ENCODE results near the gene PTPRA. TPM values are rescaled to one million over a fixed set of nuclear protein-coding genes. Genes with fewer than 3 reads are reported as not detected.
A peak's percentile ranks its signal among the peaks of the same experiment; 100 is the strongest.
"Not testable (repeated sequence)": the region's sequence is repeated elsewhere in the genome, so short reads cannot be mapped to it uniquely, and the experiment has no call there.

Gene PTPRA
- total RNA-seq, 1 donor from 2014 or later: 88.7 TPM

GRCh38 chr20:3071610-3072529 lies 198.6 kb downstream of the PTPRA start, which contains the start of gene OXT:
Gene OXT (plus strand): TSS chr20:3071620. CDS start chr20:3071656, 36 bp downstream.
- Mint-ChIP-seq H3K36me3 (ENCODE audit: low read depth) (no peaks in the 10 kb centered on the region), H3K4me1 (peaks cover 5% of the 10 kb centered on the region), H3K27me3 (ENCODE audit: low read depth) (peaks cover 34% of the 10 kb centered on the region), H3K9me3 (no peaks in the 10 kb centered on the region), H3K4me3 (peak within 1 kb of the TSS; percentile 34), H3K27ac (ENCODE audit: unreplicated experiment) (no peak within 1 kb of the TSS)
- TF ChIP-seq CTCF (conservative IDR thresholded peaks at IDR 0.05): no peak
- DNase-seq (ENCODE audit: low read depth, low spot score): no peak

GRCh38 chr20:3072530-3073250 lies 199.4 kb downstream of the PTPRA start:
- Mint-ChIP-seq H3K36me3 (ENCODE audit: low read depth) (no peaks in the 10 kb centered on the region), H3K4me3 (peak overlapping the region; percentile 34), H3K9me3 (no peaks in the 10 kb centered on the region), H3K4me1 (peaks cover 5% of the 10 kb centered on the region), H3K27ac (ENCODE audit: unreplicated experiment) (no peak overlapping the region), H3K27me3 (ENCODE audit: low read depth) (peaks cover 37% of the 10 kb centered on the region)
- TF ChIP-seq CTCF (conservative IDR thresholded peaks at IDR 0.05): no peak
- no peak for DNase-seq (ENCODE audit: low read depth, low spot score)

GRCh38 chr20:3073251-3073643 lies 200.0 kb downstream of the PTPRA start:
- not testable (repeated sequence) for H3K4me3 Mint-ChIP-seq; DNase-seq (ENCODE audit: low read depth, low spot score); H3K27ac Mint-ChIP-seq (ENCODE audit: unreplicated experiment); H3K9me3 Mint-ChIP-seq; H3K4me1 Mint-ChIP-seq; H3K36me3 Mint-ChIP-seq (ENCODE audit: low read depth)
- H3K27me3 Mint-ChIP-seq (ENCODE audit: low read depth): peaks cover 42% of the 10 kb centered on the region

- no peak for DNase-seq (ENCODE audit: low read depth, low spot score)
- Mint-ChIP-seq H3K36me3 (ENCODE audit: low read depth) (no peaks in the 10 kb centered on the region), H3K27ac (ENCODE audit: unreplicated experiment) (no peak overlapping the region), H3K9me3 (no peaks in the 10 kb centered on the region), H3K27me3 (ENCODE audit: low read depth) (peaks cover 56% of the 10 kb centered on the region), H3K4me3 (no peak overlapping the region), H3K4me1 (peaks cover 5% of the 10 kb centered on the region)
- TF ChIP-seq CTCF (conservative IDR thresholded peaks at IDR 0.05): no peak
Observed at GRCh38 chr20:3074812-3075211, 201.5 kb downstream of the PTPRA start.

GRCh38 chr20:3075315-3075714 lies 202.0 kb downstream of the PTPRA start:
- H3K27me3 Mint-ChIP-seq (ENCODE audit: low read depth): peaks cover 61% of the 10 kb centered on the region
- H3K4me1 Mint-ChIP-seq; DNase-seq (ENCODE audit: low read depth, low spot score); H3K4me3 Mint-ChIP-seq; H3K27ac Mint-ChIP-seq (ENCODE audit: unreplicated experiment); H3K9me3 Mint-ChIP-seq; H3K36me3 Mint-ChIP-seq (ENCODE audit: low read depth): not testable (repeated sequence)

GRCh38 chr20:3077618-3078134 lies 204.4 kb downstream of the PTPRA start:
- Mint-ChIP-seq H3K36me3 (ENCODE audit: low read depth) (no peaks in the 10 kb centered on the region), H3K4me1 (peaks cover under 1% of the 10 kb centered on the region), H3K9me3 (no peaks in the 10 kb centered on the region), H3K27ac (ENCODE audit: unreplicated experiment) (no peak overlapping the region), H3K27me3 (ENCODE audit: low read depth) (peaks cover 63% of the 10 kb centered on the region), H3K4me3 (no peak overlapping the region)
- no peak for DNase-seq (ENCODE audit: low read depth, low spot score)
- no peak for TF ChIP-seq CTCF (conservative IDR thresholded peaks at IDR 0.05)
